HG03571 (cell line): ENCODE data around the gene PRAME.
"Not testable (repeated sequence)": the region's sequence is repeated elsewhere in the genome, so short reads cannot be mapped to it uniquely, and the experiment has no call there.

ENCODE experiments used
- ATAC-seq: cut with Tn5 transposase; IDR thresholded peaks from one replicate; pipeline ENCODE4 v1.9.1; 2021; ENCODE audit not compliant: unreplicated experiment

Gene PRAME

GRCh38 chr22:22558972-22559603, at the start of gene PRAME:
Gene PRAME (minus strand): TSS chr22:22559265. CDS start chr22:22556832, 2,433 bp downstream.
- no peak for ATAC-seq

GRCh38 chr22:22608022-22608421, 49.0 kb upstream of the PRAME start:
- not testable (repeated sequence) for ATAC-seq

GRCh38 chr22:22605074-22605404, 46.0 kb upstream of the PRAME start:
- ATAC-seq = no peak

- no peak for ATAC-seq
These were observed 45.4 kb upstream of the PRAME start for GRCh38 chr22:22604326-22605073.

GRCh38 chr22:22603470-22603947, 44.4 kb upstream of the PRAME start:
- ATAC-seq = no peak

GRCh38 chr22:22600531-22601261, 41.6 kb upstream of the PRAME start:
- no peak for ATAC-seq

GRCh38 chr22:22599248-22599647, 40.2 kb upstream of the PRAME start:
- ATAC-seq = no peak

- ATAC-seq = no peak
These were observed 39.1 kb upstream of the PRAME start for GRCh38 chr22:22598144-22598543.

- no peak for ATAC-seq
These were observed 36.2 kb upstream of the PRAME start for GRCh38 chr22:22595001-22595835.

- ATAC-seq = no peak
These were observed 35.0 kb upstream of the PRAME start for GRCh38 chr22:22593964-22594656.

- ATAC-seq = no peak
These were observed 34.2 kb upstream of the PRAME start for GRCh38 chr22:22593250-22593649.

- no peak for ATAC-seq
These were observed 32.6 kb upstream of the PRAME start for GRCh38 chr22:22591348-22592299.

- no peak for ATAC-seq
These were observed 31.2 kb upstream of the PRAME start for GRCh38 chr22:22590136-22590891.

GRCh38 chr22:22588485-22589164, 29.6 kb upstream of the PRAME start:
- ATAC-seq = no peak

GRCh38 chr22:22587577-22588188, 28.6 kb upstream of the PRAME start:
- ATAC-seq = no peak

GRCh38 chr22:22584722-22585121, 25.7 kb upstream of the PRAME start:
- ATAC-seq = no peak

- ATAC-seq = no peak
These were observed 24.0 kb upstream of the PRAME start for GRCh38 chr22:22583030-22583429.

- not testable (repeated sequence) for ATAC-seq
These were observed 22.5 kb upstream of the PRAME start for GRCh38 chr22:22581524-22581923.
